ENCODE data around the gene SGTA.
A peak's percentile ranks its signal among the peaks of the same experiment; 100 is the strongest.

SGTA gene

GRCh38 chr19:2809387-2810140 is 26.5 kb upstream of the SGTA start:
- DNase-seq (ENCODE audit: low spot score): no peak

DNA sequence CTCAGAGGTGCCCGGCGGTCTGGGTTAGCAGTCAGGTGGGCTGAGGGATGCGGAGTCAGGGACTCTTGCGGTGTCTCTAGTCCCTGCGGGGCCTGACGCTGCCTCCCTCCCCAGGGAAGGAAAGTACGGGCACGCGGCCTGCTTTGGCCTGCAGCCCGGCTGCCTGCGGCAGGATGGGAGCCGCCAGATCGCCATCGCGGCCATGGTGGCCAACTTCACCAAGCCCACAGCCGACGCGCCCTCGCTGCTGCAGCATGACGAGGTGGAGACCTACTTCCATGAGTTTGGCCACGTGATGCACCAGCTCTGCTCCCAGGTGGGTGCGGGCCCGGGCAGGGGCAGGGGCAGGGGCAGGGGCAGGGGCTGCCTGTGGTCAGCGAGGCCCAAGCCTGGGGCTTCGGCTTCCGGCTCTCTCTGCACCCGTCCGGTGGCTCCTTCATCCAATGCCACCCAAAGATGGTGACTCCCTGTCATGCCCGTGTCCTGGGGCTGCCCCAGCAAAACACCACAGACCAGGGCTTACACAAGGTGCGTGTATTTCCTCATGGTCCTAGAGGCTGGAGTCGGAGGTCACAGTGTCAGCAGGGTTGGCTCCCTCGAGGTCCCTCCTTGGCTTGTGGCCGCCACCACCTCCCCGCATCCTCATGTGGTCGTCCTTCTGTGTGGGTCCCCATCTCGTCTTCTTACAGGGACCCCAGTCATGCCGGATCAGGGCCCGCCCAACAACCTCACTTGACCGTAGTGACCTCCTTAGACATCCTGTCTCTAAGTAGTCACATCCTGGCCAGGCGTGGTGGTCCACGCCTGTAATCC is 25.3 kb upstream of the SGTA start:
- DNase-seq (ENCODE audit: low spot score): no peak

GRCh38 chr19:2807379-2808128 is 24.5 kb upstream of the SGTA start:
- DNase-seq (ENCODE audit: low spot score): no peak

GRCh38 chr19:2806736-2807378 is 23.8 kb upstream of the SGTA start:
- no peak for DNase-seq (ENCODE audit: low spot score)

- DNase-seq (ENCODE audit: low spot score): no peak
Observed at GRCh38 chr19:2805991-2806649, 23.0 kb upstream of the SGTA start.

GRCh38 chr19:2805261-2805900 is 22.3 kb upstream of the SGTA start:
- DNase-seq (ENCODE audit: low spot score): no peak

DNA sequence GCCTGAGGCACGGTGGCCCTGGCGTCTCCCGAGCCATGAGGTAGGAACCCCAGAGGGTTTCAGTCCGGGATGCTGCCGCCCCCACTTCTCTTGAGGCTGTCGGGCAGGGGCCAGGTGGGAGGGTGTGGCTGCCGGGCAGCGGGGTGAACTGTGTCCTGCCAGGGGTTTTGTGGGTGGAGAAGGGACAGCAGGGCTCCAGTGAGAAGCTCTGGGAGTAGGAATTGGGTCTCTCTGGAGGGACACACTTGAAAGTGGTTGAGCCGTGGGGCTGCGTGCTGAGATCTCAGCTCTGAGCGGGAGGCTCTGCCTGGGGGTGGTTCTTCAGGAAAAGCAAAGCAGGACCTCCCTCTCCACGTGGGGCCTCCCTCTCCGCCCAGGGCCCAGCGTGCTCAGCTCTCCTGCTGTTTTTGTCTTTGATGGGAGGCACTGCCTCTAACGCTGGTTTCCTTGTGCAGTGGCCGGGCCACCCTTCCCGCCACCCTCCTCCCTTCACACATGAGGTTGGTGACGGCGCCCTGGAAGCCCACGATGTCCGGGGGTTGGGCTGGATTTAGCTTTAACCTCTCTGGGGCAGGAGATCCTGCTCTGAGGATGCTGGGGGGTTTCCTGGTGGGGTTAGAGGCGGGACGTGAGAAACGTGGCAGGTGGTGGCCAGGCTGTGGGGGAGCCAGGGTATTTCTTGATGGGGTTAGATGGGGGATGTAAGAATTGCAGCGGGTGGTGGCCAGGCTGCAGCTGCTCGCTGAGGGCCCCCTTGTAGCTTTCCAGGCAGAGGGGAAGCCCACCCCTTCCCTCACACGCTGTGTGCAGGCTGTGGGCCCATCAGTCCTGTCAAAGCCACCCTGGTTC is 21.3 kb upstream of the SGTA start:
- DNase-seq (ENCODE audit: low spot score): no peak

- DNase-seq (ENCODE audit: low spot score): no peak
Observed at GRCh38 chr19:2803486-2804155, 20.5 kb upstream of the SGTA start.

DNA sequence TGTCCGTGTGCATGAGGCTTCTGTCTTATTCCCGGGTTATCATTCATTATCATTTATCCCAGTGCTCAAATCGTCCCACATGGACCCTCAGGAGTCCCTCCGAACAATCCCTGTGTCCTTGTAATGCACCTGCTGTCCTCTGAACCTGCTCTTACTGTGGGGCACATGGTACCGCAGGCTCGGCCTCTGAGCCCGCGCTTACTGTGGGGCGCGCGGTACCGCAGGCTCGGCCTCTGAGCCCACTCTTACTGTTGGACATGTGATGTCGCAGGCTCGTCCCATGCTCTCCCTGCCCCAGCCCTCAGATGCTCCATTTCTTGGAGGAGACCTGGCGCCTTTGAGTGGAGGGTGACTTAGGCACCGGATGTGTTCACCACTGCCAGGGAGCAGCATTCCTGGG is 19.8 kb upstream of the SGTA start:
- DNase-seq (ENCODE audit: low spot score): no peak

- DNase-seq (ENCODE audit: low spot score): no peak
Observed at GRCh38 chr19:2800506-2800905, 17.4 kb upstream of the SGTA start.

GRCh38 chr19:2799273-2800020 is 16.4 kb upstream of the SGTA start:
- DNase-seq (ENCODE audit: low spot score): no peak

DNA sequence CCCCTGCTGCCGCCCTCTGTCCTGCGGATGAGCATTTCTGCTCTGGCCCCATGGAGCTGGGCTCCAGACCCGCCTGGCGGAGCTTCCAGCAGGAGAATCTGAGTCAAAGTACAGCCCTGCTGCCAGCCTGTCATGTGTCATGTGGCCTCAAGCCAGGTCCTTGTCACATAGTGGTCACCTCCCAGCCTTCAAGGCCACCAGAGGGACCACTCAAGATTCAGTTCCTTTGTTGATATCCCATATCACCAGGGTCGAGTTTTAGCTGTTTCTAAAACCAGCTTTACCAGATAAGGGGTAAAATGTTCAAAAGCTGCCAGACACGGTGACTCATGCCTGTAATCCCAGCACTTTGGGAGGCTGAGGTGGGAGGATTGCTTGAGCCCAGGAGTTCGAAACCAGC is 15.7 kb upstream of the SGTA start:
- DNase-seq (ENCODE audit: low spot score): no peak

GRCh38 chr19:2798158-2798685 is 15.1 kb upstream of the SGTA start:
- no peak for DNase-seq (ENCODE audit: low spot score)

GRCh38 chr19:2797280-2797679 is 14.2 kb upstream of the SGTA start:
- peak; percentile 14 for DNase-seq (ENCODE audit: low spot score)

- DNase-seq (ENCODE audit: low spot score): no peak
Observed at GRCh38 chr19:2796659-2797266, 13.7 kb upstream of the SGTA start.

GRCh38 chr19:2795827-2796658 is 13.0 kb upstream of the SGTA start:
- no peak for DNase-seq (ENCODE audit: low spot score)

GRCh38 chr19:2793577-2793976 is 10.5 kb upstream of the SGTA start:
- no peak for DNase-seq (ENCODE audit: low spot score)
